ENCODE results near the gene MICU2. TPM values are rescaled to one million over a fixed set of nuclear protein-coding genes. Genes with fewer than 3 reads are reported as not detected.
"Not testable (repeated sequence)": the region's sequence is repeated elsewhere in the genome, so short reads cannot be mapped to it uniquely, and the experiment has no call there.

Gene MICU2
- total RNA-seq, 8 experiments from 2014 or later = 30.6 to 50.1 (median 41.9) TPM

DNA sequence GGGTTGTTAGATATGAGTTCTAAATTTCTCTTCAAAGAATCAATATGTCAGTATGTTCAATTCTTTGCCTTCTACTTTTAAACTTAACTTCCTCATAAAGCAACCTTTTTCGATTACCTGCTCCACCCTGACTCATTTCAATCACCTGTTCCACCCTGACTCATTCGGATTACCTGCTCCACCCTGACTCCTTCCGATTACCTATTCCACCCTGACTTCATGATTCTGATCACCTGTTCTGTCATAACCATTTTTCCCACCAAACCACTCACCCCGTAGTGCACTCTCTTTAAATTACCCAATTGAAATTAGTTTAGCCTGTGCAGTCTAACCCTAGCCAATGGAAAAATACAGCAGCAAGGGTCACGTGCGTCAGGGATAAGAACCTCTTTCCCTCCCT lies 14.5 kb downstream of the MICU2 start:
- in situ Hi-C loops (cut with MboI; ENCODE audit: low pct_unique_long_range_greater_than_20kb in 2 of 9, low sequenced_read_pairs in 9 of 9, unreplicated experiment in 9 of 9); H3K27ac ChIP-seq; H3K4me3 ChIP-seq; ATAC-seq (replicated peaks in 6 of 8); H3K4me1 ChIP-seq (replicated peaks in 1 of 2): not testable (repeated sequence)
- WGBS, 10 experiments = 80 to 100% (median 97%) methylated on average over 2 to 6 of the region's 6 CpGs; no CpG with 5 or more reads in 1 of the 10 experiments

DNA sequence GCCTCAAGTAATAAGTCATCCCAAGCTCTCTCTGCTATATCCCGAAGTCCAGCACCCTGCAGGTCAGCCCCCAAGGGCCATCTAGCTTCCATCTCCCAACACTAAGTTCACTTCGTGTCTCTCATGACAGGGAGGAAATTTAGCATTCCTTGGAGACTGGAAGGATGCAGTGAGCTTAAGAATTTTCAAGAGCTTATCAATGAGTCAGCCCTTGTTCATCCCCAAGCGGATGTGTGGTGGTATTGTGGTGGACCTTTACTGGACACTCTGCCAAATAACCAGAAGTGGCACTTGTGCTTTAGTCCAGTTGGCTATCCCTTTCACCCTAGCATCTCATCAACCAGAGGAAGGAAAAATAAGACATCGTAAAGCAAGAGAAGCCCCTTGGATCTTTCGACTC lies 15.6 kb downstream of the MICU2 start:
- H3K27ac ChIP-seq; H3K4me1 ChIP-seq (replicated peaks in 1 of 2); in situ Hi-C loops (cut with MboI; ENCODE audit: low pct_unique_long_range_greater_than_20kb in 2 of 9, low sequenced_read_pairs in 9 of 9, unreplicated experiment in 9 of 9); ATAC-seq (replicated peaks in 6 of 8); H3K4me3 ChIP-seq: not testable (repeated sequence)
- WGBS, 10 experiments = 72 to 100% (median 89%) methylated on average over 1 to 4 of the region's 5 CpGs; no CpG with 5 or more reads in 4 of the 10 experiments

DNA sequence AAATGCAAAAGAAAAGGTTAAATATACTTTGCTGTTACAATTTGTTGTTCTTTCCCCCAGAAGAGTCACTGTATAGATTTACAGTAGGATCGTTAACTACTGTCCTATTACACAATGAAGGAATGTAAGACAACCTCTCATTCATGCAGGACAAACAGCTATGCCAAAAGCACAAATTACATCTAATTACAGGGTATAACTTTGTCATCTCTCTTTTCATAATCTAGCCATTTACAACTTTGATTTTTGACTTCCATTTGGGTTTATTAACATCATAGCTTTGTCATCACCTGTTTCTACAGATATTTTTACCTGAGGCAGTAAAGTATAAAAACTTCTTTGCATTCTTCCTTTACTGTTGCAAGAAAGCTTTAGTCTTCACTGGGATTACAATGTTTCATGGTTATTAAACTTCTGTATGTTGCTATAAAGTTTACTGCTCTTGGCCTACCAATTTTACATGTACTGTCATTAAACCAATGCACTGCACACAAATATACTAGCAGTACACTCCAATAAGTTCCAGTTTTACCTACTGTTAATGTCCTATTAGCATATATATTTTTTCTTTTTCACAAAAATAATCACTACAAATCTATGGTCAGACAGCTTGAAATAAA lies 18.9 kb downstream of the MICU2 start:
- WGBS, 10 experiments = 78 to 100% (median 100%) methylated on average over 1 of the region's 1 CpG; no CpG with 5 or more reads in 1 of the 10 experiments
- H3K27ac ChIP-seq = no peak overlapping the region
- H3K4me3 ChIP-seq = no peak overlapping the region
- ATAC-seq (replicated peaks in 6 of 8) = no peak
- no peaks in the 10 kb centered on the region for H3K4me1 ChIP-seq (replicated peaks in 1 of 2)
- in situ Hi-C loops (cut with MboI; ENCODE audit: low pct_unique_long_range_greater_than_20kb in 2 of 9, low sequenced_read_pairs in 9 of 9, unreplicated experiment in 9 of 9) = no loop called here

DNA sequence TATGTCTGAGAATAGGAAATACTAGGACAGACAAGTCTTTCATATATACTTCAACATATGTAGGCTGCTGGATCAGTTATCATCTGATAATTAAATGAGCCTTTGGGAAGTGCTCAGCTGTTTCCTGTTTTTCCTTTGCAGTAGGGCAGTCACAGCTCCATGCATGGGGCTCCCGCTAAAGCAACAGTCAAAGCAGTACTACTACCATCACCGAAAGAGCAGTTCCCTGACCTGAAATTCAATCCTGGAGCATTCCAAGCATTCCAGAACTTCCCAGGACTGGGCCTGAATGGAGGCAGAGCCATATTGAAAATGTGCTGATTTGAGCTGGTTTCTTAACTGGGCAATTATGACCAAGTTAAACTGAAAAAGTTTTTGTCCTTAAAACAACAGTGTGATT lies 20.5 kb downstream of the MICU2 start:
- peak in 1 of 8 experiments; percentile 26 for ATAC-seq (replicated peaks in 6 of 8)
- Histone ChIP-seq H3K27ac (no peak overlapping the region), H3K4me1 (replicated peaks in 1 of 2) (peaks cover 0 to 4% of the 10 kb centered on the region in 2 donors), H3K4me3 (no peak overlapping the region)
- WGBS, 10 experiments = 33 to 100% (median 94%) methylated on average over 1 to 2 of the region's 2 CpGs; no CpG with 5 or more reads in 5 of the 10 experiments
- in situ Hi-C loops (cut with MboI; ENCODE audit: low pct_unique_long_range_greater_than_20kb in 2 of 9, low sequenced_read_pairs in 9 of 9, unreplicated experiment in 9 of 9) = no loop called here

DNA sequence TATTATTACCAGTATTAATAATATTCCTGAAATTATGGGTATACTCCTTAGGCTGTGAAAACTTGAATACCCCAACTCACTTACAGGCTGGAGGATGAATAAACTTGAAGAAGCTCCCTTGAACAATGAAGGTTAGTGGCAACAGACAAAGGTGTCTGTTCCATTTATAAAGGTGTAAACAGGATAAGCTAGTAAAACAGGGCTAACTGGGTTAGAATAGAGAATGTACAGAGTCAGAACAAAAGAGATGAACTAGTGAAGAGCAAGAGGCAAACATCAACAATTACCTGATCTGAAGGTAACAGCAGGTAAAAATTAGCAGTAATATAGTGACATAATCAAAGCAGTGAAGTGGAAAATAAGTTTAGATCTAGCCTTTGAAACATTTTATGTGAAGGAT lies 23.2 kb downstream of the MICU2 start:
- ATAC-seq (replicated peaks in 6 of 8) = no peak
- Histone ChIP-seq H3K4me1 (replicated peaks in 1 of 2) (peaks cover 0 to 4% of the 10 kb centered on the region in 2 donors), H3K4me3 (no peak overlapping the region), H3K27ac (no peak overlapping the region)
- in situ Hi-C loops (cut with MboI; ENCODE audit: low pct_unique_long_range_greater_than_20kb in 2 of 9, low sequenced_read_pairs in 9 of 9, unreplicated experiment in 9 of 9) = no loop called here

DNA sequence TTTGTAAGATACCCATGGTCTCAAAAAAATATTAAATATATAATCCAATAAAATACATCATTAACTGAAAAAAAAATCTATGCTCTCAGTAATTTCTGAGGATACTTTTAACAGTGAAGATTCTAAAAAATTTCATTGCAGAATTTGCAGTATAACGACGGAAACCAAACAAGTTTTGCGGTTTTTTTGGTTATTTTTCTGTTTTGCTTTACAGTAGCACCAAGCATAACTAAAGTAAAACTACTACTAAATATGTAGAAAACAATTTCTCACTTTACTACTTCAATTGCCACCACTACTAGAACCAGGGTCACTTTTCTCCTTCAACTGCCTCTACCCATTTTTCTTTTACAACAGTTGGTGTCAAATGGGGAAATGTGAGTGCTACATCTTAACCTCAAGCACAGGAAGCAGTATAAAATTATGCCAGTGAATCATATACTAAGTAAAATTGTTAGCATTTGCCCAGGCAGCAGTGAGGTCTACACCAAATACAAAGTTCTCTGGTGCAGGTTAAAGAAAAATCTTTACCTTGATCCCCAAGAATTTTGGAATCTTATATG lies 24.1 kb downstream of the MICU2 start:
- in situ Hi-C loops (cut with MboI; ENCODE audit: low pct_unique_long_range_greater_than_20kb in 2 of 9, low sequenced_read_pairs in 9 of 9, unreplicated experiment in 9 of 9) = no loop called here
- no peak for ATAC-seq (replicated peaks in 6 of 8)
- peaks cover 0 to 4% of the 10 kb centered on the region in 2 donors for H3K4me1 ChIP-seq (replicated peaks in 1 of 2)
- no peak overlapping the region for H3K27ac ChIP-seq
- no peak overlapping the region for H3K4me3 ChIP-seq
- WGBS, 10 experiments = 92 to 100% (median 100%) methylated on average over 2 to 3 of the region's 3 CpGs; no CpG with 5 or more reads in 3 of the 10 experiments

DNA sequence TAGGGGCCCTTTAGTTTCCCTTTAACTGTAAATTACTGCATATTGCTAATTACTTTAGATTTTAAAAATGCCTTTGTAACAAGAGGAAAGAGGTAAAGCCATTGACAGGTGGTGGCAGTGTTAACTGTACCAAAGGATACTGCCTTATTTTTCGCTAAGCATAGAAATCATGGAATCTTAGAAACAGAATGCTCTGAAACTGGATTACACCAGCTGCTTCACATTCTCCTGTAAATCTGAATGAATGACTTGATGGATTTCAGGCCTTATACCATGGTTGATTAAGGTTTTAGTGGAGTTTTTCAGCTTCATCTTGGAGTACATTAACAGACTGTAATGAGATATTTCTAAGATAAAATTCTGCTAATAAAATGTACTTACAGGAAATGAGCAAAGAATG lies 25.2 kb downstream of the MICU2 start:
- H3K4me1 ChIP-seq (replicated peaks in 1 of 2) = peaks cover 0 to 4% of the 10 kb centered on the region in 2 donors
- ATAC-seq (replicated peaks in 6 of 8) = peak in 5 of 8 experiments; percentile 27 to 68 (median 58)
- 89 to 100% (median 100%) methylated on average over 1 of the region's 1 CpG; no CpG with 5 or more reads in 2 of the 10 experiments for WGBS, 10 experiments
- H3K27ac ChIP-seq = peak overlapping the region in 1 of 2 donors; percentile 36
- in situ Hi-C loops (cut with MboI; ENCODE audit: low pct_unique_long_range_greater_than_20kb in 2 of 9, low sequenced_read_pairs in 9 of 9, unreplicated experiment in 9 of 9) = no loop called here
- no peak overlapping the region for H3K4me3 ChIP-seq

DNA sequence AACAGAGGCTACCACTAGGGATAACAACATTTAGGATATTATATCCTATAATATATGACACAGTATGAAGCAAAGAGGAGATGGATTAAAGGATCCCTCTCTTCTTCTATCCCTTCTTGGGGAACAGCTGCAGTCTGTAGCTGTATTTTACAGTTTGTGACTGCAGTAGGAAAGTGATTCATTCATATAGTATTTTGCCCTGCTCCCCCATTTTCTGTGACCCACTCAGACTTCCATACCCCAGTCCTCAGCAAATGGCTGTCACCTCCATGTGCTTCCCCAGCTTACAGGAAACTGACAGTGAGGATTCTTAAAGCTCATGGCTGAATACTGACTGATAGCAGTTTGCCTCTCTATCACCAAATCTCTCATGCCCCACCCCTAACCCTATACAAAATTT lies 27.5 kb downstream of the MICU2 start:
- in situ Hi-C loops (cut with MboI; ENCODE audit: low pct_unique_long_range_greater_than_20kb in 2 of 9, low sequenced_read_pairs in 9 of 9, unreplicated experiment in 9 of 9) = no loop called here
- H3K27ac ChIP-seq = no peak overlapping the region
- peaks cover 0 to 4% of the 10 kb centered on the region in 2 donors for H3K4me1 ChIP-seq (replicated peaks in 1 of 2)
- no peak overlapping the region for H3K4me3 ChIP-seq
- ATAC-seq (replicated peaks in 6 of 8) = peak in 1 of 8 experiments; percentile 23

DNA sequence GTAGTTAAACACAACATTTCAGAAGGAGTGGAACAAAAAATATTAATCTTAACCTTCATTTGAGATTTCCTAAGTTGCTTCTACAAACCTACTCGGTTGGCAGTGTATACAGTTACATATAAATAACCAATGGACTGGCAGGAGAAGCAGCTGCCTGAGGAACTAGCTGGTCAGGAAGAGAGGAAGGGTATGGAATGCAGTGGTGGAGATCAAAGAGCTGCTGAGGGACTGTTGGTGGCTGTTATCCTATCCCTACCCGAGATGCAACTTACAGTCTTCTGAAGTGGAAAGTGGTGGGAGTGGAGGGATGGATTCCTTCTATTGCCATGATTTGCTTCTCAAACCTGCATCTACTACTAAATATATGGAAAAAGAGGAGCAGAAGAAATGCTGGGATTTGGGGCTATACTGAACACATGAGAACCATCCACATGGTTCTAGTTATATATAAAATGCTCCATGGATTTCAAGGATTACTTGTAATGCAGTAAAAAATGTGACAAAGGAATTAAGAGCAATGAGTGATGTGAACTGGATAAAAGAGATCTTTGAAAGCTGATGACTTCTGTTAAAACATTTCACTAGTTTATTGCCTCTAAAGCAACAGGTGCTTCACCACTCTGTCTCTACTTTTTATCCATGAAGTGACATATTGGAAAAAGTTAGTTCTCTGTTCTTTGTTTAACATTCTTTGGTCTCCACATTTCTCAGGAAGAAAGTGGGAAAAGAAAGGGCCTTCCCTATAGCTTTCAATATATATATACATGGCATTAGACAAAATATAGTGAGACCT lies 29.9 kb downstream of the MICU2 start:
- no peak overlapping the region for H3K27ac ChIP-seq
- H3K4me3 ChIP-seq = no peak overlapping the region
- H3K4me1 ChIP-seq (replicated peaks in 1 of 2) = peaks cover 0 to 3% of the 10 kb centered on the region in 2 donors
- 50 to 100% (median 83%) methylated on average over 1 to 2 of the region's 2 CpGs; no CpG with 5 or more reads in 2 of the 10 experiments for WGBS, 10 experiments
- no peak for ATAC-seq (replicated peaks in 6 of 8)
- in situ Hi-C loops (cut with MboI; ENCODE audit: low pct_unique_long_range_greater_than_20kb in 2 of 9, low sequenced_read_pairs in 9 of 9, unreplicated experiment in 9 of 9) = no loop called here

DNA sequence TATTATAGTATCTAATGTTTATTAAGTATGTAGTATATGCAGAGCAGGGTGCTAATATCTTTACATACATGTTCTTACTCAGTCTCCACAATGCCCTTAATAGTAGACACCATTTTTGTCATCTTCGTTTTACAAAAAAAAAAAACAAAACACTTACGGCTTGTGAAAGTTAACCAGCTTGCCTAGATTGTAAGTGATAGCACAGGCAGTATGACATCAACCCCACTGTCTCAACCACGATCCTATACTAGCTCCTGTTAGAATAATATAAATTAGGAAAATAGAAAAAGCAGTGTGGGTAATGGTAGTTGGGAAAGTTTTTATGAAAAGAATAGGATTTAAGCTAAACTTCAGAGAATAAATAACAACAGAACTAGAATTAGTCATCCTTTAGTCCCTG lies 34.3 kb downstream of the MICU2 start:
- in situ Hi-C loops (cut with MboI; ENCODE audit: low pct_unique_long_range_greater_than_20kb in 2 of 9, low sequenced_read_pairs in 9 of 9, unreplicated experiment in 9 of 9) = no loop called here
- Histone ChIP-seq H3K4me3 (no peak overlapping the region), H3K4me1 (replicated peaks in 1 of 2) (no peaks in the 10 kb centered on the region), H3K27ac (no peak overlapping the region)
- ATAC-seq (replicated peaks in 6 of 8) = no peak
- WGBS, 10 experiments = 80 to 100% (median 96%) methylated on average over 1 to 3 of the region's 3 CpGs; no CpG with 5 or more reads in 1 of the 10 experiments

DNA sequence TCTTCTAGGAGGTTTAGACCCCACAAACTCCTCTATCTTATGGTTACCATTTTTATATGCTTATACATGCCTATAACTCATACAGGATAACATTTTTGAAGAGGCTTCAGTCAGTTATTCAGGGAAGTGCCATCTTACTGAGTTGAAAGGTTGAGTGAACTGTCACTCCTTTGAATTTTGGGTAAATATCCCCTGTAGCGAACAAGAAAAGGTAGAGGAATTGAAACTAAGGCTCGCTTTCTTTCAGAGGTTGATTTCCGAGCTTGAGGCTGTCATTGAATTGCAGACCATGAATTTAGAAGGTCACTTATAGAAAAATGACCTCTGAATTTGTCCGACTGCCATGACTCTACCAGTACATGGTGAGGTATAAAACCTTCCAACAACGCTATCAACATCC lies 35.1 kb downstream of the MICU2 start:
- in situ Hi-C loops (cut with MboI; ENCODE audit: low pct_unique_long_range_greater_than_20kb in 2 of 9, low sequenced_read_pairs in 9 of 9, unreplicated experiment in 9 of 9) = no loop called here
- H3K4me3 ChIP-seq = no peak overlapping the region
- no peak for ATAC-seq (replicated peaks in 6 of 8)
- no peaks in the 10 kb centered on the region for H3K4me1 ChIP-seq (replicated peaks in 1 of 2)
- no peak overlapping the region for H3K27ac ChIP-seq
- 83 to 100% (median 96%) methylated on average over 1 to 5 of the region's 5 CpGs; no CpG with 5 or more reads in 1 of the 10 experiments for WGBS, 10 experiments

DNA sequence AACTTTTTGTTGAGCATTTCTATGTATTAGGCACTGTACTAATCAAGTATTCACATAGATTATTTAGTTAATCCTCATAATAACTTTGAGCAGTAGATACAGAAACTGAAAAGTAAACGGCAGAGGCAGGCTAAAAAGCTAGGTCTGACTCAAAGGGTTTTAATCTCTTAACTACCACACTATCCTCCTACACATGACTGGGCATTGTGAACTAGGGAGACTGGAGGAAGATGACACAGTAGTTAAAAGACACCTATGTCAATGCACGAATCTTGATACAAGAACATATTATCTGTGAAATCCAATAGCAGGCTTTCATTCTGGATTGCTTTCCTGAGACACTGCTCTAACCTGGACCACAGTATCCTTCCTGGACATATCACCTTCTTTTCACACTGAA lies 36.3 kb downstream of the MICU2 start:
- Histone ChIP-seq H3K27ac (no peak overlapping the region), H3K4me3 (no peak overlapping the region), H3K4me1 (replicated peaks in 1 of 2) (no peaks in the 10 kb centered on the region)
- ATAC-seq (replicated peaks in 6 of 8) = no peak
- WGBS, 10 experiments = 50 to 100% (median 88%) methylated on average over 1 to 2 of the region's 2 CpGs; no CpG with 5 or more reads in 2 of the 10 experiments
- in situ Hi-C loops (cut with MboI; ENCODE audit: low pct_unique_long_range_greater_than_20kb in 2 of 9, low sequenced_read_pairs in 9 of 9, unreplicated experiment in 9 of 9) = no loop called here

DNA sequence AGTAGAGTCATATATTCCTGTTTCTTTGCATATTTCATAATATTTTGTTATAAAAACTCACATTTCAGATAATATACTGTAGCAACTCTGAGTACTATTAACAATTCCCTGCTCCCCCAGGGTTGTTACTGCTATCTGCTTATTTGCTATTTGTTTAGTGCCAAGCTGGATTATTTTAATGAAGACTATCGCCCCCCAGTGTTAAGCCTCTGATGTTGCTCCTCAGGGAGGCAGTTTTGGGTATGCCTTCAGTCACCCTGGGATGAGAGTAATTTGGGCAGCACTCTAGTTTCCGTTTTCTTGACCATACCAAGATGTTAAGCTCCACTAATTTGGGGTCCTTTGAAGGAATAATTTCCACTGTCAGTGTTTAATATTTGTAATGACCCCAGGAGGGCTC lies 46.0 kb downstream of the MICU2 start:
- H3K4me3 ChIP-seq = no peak overlapping the region
- H3K27ac ChIP-seq = no peak overlapping the region
- WGBS, 10 experiments = 0 to 91% (median 69%) methylated on average over 1 to 2 of the region's 2 CpGs; no CpG with 5 or more reads in 2 of the 10 experiments
- no peaks in the 10 kb centered on the region for H3K4me1 ChIP-seq (replicated peaks in 1 of 2)
- in situ Hi-C loops (cut with MboI; ENCODE audit: low pct_unique_long_range_greater_than_20kb in 2 of 9, low sequenced_read_pairs in 9 of 9, unreplicated experiment in 9 of 9) = no loop called here
- peak in 2 of 8 experiments; percentile 27 to 29 for ATAC-seq (replicated peaks in 6 of 8)
